K562 (cell line): ENCODE measurements around the gene HPD. TPM values are rescaled to one million over a fixed set of nuclear protein-coding genes. Genes with fewer than 3 reads are reported as not detected.

Experiments used
- BRF2 ChIP-seq: IDR thresholded peaks from 3 replicates; pipeline ENCODE4 v1.6.1; 2011; ENCODE audit warnings: borderline replicate concordance, mild to moderate bottlenecking; ENCODE audit not compliant: insufficient read length, insufficient read depth
- CCAR2 ChIP-seq: fragments of 200-400 bp; formaldehyde crosslinking; IDR thresholded peaks from 2 replicates; pipeline ENCODE4 v1.6.1; 2017; ENCODE audit warnings: mild to moderate bottlenecking, low read depth, low read length
- CHD7 ChIP-seq: fragments of 200-600 bp; sonication (generic); IDR thresholded peaks from one replicate; pipeline ENCODE4 v1.6.1; 2012; ENCODE audit warnings: mild to moderate bottlenecking, low read depth, low read length, inconsistent platforms
- E2F1 ChIP-seq: sonication (generic); formaldehyde crosslinking; IDR thresholded peaks from 2 replicates; pipeline ENCODE4 v1.8.1; 2023; ENCODE audit warnings: mild to moderate bottlenecking, missing genetic modification reagents, moderate library complexity
- POU5F1 ChIP-seq: fragments of 150-350 bp; IDR thresholded peaks from 2 replicates; pipeline ENCODE4 v1.6.1; 2014; ENCODE audit warnings: borderline replicate concordance, low read length, low read depth, mild to moderate bottlenecking; ENCODE audit not compliant: partially characterized antibody
- PRMT5 ChIP-seq: sonication (generic); formaldehyde crosslinking; IDR thresholded peaks from 2 replicates; pipeline ENCODE4 v1.5.0; 2020; ENCODE audit warnings: missing genetic modification reagents
- PRPF4 ChIP-seq: fragments of 200-400 bp; formaldehyde crosslinking; IDR thresholded peaks from one replicate; pipeline ENCODE4 v1.6.1; 2017; ENCODE audit warnings: low read length, low read depth, mild to moderate bottlenecking; ENCODE audit not compliant: insufficient read depth, poor library complexity, severe bottlenecking
- RFX7 ChIP-seq: fragments of 250-450 bp; sonication (Bioruptor Pico); IDR thresholded peaks from 2 replicates; pipeline ENCODE4 v1.5.1; 2021; ENCODE audit warnings: mild to moderate bottlenecking
- RNF2 ChIP-seq: sonication (generic); IDR thresholded peaks from 2 replicates; pipeline ENCODE4 v1.6.1; 2016
- SMARCE1 ChIP-seq: fragments of 450-650 bp; IDR thresholded peaks from 2 replicates; pipeline ENCODE4 v1.7.1; 2016; ENCODE audit warnings: mild to moderate bottlenecking
- SNAPC5 ChIP-seq: fragments of 250-450 bp; sonication (Bioruptor Pico); IDR thresholded peaks from 2 replicates; pipeline ENCODE4 v1.8.0; 2021; ENCODE audit warnings: moderate library complexity, mild to moderate bottlenecking, inconsistent platforms
- ZC3H8 ChIP-seq: fragments of 450-650 bp; IDR thresholded peaks from 2 replicates; pipeline ENCODE4 v1.6.1; 2017
- ZNF121 ChIP-seq: sonication (generic); formaldehyde crosslinking; conservative IDR thresholded peaks from 2 replicates; pipeline ENCODE4 v1.8.0; 2022; ENCODE audit warnings: missing genetic modification reagents
- polyA plus RNA-seq, 8 experiments: library from polyadenylated mRNA; depleted of rRNA in 4 of 8; stranded (reverse) in 5 of 8; unstranded in 3 of 8; fragments of >200 nt; fragmentation: Nextera tagmentation in 2 of 8; fragmentation: Illumina TruSeq in 1 of 8; extraction: Ambion mirVana in 2 of 8; extraction: Trizol in 1 of 8; gene quantifications; 2 replicates each; pipeline versions ENCODE4 v1.2.1 to v1.2.3, GENCODE V29; 2011 to 2014; ENCODE audit warnings: inconsistent platforms in 1 of 8, missing spikeins in 1 of 8
- total RNA-seq, 7 experiments: library from RNA; depleted of rRNA in 6 of 7; stranded (reverse); fragments of >200 nt in 6 of 7; fragmentation: Illumina TruSeq in 2 of 7; extraction: Trizol in 2 of 7; gene quantifications; 2 replicates each; pipeline versions ENCODE4 v1.2.1 to v1.2.3, GENCODE V29; 2011 to 2021; ENCODE audit warnings: low replicate concordance in 1 of 7

The HPD gene
- total and polyA plus RNA-seq, 9 of the 15 experiments (the other 6 are each of a cell fraction or from before 2014, with no cell fraction given), result 0.06 to 0.29 (median 0.07) TPM; not detected in 4

GRCh38 chr12:121812320-121812871 is 46.3 kb downstream of the HPD start (continued):
- no peak for TF ChIP-seq POU5F1
- no peak for TF ChIP-seq SNAPC5 (CRISPR knock-in tag)
- no peak for TF ChIP-seq ZNF121
- TF ChIP-seq BRF2, result no peak
- no peak for TF ChIP-seq ZC3H8
- TF ChIP-seq E2F1 (CRISPR knock-in tag), result no peak; the same call in 1 of the 2 replicates
- TF ChIP-seq RFX7 (CRISPR knock-in tag), result no peak
- no peak for TF ChIP-seq RNF2
- TF ChIP-seq SMARCE1, result no peak; the same call in 1 of the 2 replicates
- no peak for TF ChIP-seq PRMT5 (CRISPR knock-in tag)
- no peak for TF ChIP-seq CCAR2
- TF ChIP-seq PRPF4, result no peak
- TF ChIP-seq CHD7, result no peak
